Suprapubic skin (tissue), 4 donors: Measurements from ENCODE around the gene SH3RF1.

ENCODE experiments used
- EP300 ChIP-seq: sonication (generic); formaldehyde crosslinking; IDR thresholded peaks from one replicate; pipeline ENCODE4 v1.6.1; 2017; ENCODE audit warnings: antibody characterized with exemption
- POLR2A ChIP-seq, 2 donors: fragments of 450-650 bp; IDR thresholded peaks; one replicate each; pipeline ENCODE4 v1.6.1; 2017; ENCODE audit warnings: antibody characterized with exemption in 2 of 2, mild to moderate bottlenecking in 2 of 2, moderate library complexity in 2 of 2
- POLR2AphosphoS5 ChIP-seq, 3 donors: sonication (generic); formaldehyde crosslinking; IDR thresholded peaks; one replicate each; pipeline ENCODE4 v1.6.1; 2017; ENCODE audit warnings: antibody characterized with exemption in 3 of 3
- TF ChIP-seq, protein P1 (sequence below), 2 donors: fragments of 200-600 bp in 1 of 2; fragments of 450-650 bp in 1 of 2; sonication (generic) in 1 of 2; IDR thresholded peaks; one replicate each; pipeline ENCODE4 v1.5.1; 2016 to 2019; ENCODE audit warnings: antibody characterized with exemption in 2 of 2, mild to moderate bottlenecking in 1 of 2, moderate library complexity in 1 of 2

DNA sequence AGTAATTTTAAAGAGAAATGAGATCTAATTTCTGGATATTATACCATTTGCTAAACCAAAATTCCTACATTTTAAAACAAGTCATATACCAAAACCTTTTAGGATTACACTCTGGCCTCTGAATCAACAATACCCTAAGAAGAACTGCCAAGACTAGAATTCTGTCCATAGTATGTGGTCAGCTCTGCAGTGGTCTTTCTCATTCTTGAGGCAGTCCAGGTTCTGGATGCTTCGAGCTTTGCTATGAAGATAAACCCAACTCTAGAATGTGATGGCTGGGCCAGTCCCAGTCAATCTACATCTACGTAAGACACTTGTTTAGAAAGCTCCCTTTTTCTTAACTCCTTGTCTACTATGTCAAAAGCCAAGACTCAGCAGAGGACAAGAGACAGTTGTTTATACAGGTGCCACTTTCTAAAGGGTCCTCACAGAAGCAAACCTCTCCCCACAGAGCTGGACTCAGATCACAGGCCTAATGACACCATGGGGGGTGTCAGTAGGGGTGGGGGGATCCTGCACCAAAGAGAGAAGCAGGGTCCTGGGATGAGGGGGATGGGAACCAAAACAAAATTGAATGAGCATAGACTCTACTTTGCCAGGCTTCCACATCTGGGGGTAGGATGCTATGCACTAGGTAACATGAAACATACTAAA lies 63.2 kb downstream of the SH3RF1 start:
- TF ChIP-seq POLR2A (IDR thresholded peaks at IDR 0.05), result no peak
- TF ChIP-seq, protein P1, sequence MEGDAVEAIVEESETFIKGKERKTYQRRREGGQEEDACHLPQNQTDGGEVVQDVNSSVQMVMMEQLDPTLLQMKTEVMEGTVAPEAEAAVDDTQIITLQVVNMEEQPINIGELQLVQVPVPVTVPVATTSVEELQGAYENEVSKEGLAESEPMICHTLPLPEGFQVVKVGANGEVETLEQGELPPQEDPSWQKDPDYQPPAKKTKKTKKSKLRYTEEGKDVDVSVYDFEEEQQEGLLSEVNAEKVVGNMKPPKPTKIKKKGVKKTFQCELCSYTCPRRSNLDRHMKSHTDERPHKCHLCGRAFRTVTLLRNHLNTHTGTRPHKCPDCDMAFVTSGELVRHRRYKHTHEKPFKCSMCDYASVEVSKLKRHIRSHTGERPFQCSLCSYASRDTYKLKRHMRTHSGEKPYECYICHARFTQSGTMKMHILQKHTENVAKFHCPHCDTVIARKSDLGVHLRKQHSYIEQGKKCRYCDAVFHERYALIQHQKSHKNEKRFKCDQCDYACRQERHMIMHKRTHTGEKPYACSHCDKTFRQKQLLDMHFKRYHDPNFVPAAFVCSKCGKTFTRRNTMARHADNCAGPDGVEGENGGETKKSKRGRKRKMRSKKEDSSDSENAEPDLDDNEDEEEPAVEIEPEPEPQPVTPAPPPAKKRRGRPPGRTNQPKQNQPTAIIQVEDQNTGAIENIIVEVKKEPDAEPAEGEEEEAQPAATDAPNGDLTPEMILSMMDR (IDR thresholded peaks at IDR 0.05), result no peak
- no peak for TF ChIP-seq EP300
- TF ChIP-seq POLR2AphosphoS5 (IDR thresholded peaks at IDR 0.05), result no peak
